CD4-positive, alpha-beta memory T cell (primary cell): ENCODE results near the gene NMU. TPM values are rescaled to one million over a fixed set of nuclear protein-coding genes. Genes with fewer than 3 reads are reported as not detected.

Source experiments
- CTCF ChIA-PET: fragments of 350-600 bp; sonication (Branson Sonifier 250); formaldehyde crosslinking; loops from one replicate; lab custom pipeline; 2021; ENCODE audit warnings: inconsistent platforms; ENCODE audit not compliant: partially characterized antibody; lab: Charles Lee
- POLR2A ChIA-PET: fragments of 350-600 bp; sonication (Branson Sonifier 250); formaldehyde crosslinking; loops from one replicate; lab custom pipeline; 2021; ENCODE audit not compliant: partially characterized antibody; lab: Charles Lee
- DNase-seq, 5 donors: peaks; one replicate each; pipeline versions ENCODE4 v3.0.0 to v3.0.0-alpha.2; 2020 to 2022; ENCODE audit warnings: mixed read lengths in 1 of 5
- H3K27ac ChIP-seq: one replicate; pipeline ENCODE4 v1.7.0; 2013; ENCODE audit warnings: low read depth, low read length
- H3K27me3 ChIP-seq: 2 replicates; pipeline ENCODE4 v1.7.0; 2013; ENCODE audit warnings: mild to moderate bottlenecking, low read length, moderate library complexity; ENCODE audit not compliant: insufficient read depth
- H3K36me3 ChIP-seq: 2 replicates; pipeline ENCODE4 v1.7.0; 2013; ENCODE audit warnings: mild to moderate bottlenecking, low read length, moderate library complexity; ENCODE audit not compliant: insufficient read depth
- H3K4me1 ChIP-seq: 2 replicates; pipeline ENCODE4 v1.7.0; 2013; ENCODE audit warnings: mild to moderate bottlenecking, low read length, moderate library complexity; ENCODE audit not compliant: insufficient read depth
- H3K4me3 ChIP-seq, 2 donors: one replicate each; pipeline ENCODE4 v1.7.0; 2013; ENCODE audit warnings: low read length in 2 of 2, mild to moderate bottlenecking in 1 of 2
- H3K9me3 ChIP-seq, 2 donors: one replicate each; pipeline ENCODE4 v1.7.0; 2013; ENCODE audit warnings: low read length in 2 of 2, control low read depth in 1 of 2; ENCODE audit not compliant: control insufficient read depth in 1 of 2
- H3K27ac Mint-ChIP-seq, 7 donors: one replicate each; pipeline ENCODE4 v1.8.0; 2020 to 2021; ENCODE audit warnings: mixed read lengths in 7 of 7, mild to moderate bottlenecking in 6 of 7, inconsistent platforms in 3 of 7, moderate library complexity in 3 of 7
- H3K27me3 Mint-ChIP-seq, 2 donors: one replicate each; pipeline ENCODE4 v1.8.0; 2020 to 2021; ENCODE audit warnings: mixed read lengths in 2 of 2
- H3K36me3 Mint-ChIP-seq, 2 donors: one replicate each; pipeline ENCODE4 v1.8.0; 2020 to 2021; ENCODE audit warnings: mixed read lengths in 2 of 2, inconsistent platforms in 1 of 2, mild to moderate bottlenecking in 1 of 2
- H3K4me1 Mint-ChIP-seq, 4 donors: one replicate each; pipeline ENCODE4 v1.8.0; 2020 to 2021; ENCODE audit warnings: mixed read lengths in 4 of 4, mild to moderate bottlenecking in 1 of 4
- H3K4me3 Mint-ChIP-seq, 8 donors: one replicate each; pipeline ENCODE4 v1.8.0; 2020 to 2021; ENCODE audit warnings: mixed read lengths in 8 of 8, mild to moderate bottlenecking in 7 of 8, moderate library complexity in 6 of 8, inconsistent platforms in 3 of 8
- H3K9me3 Mint-ChIP-seq, 8 donors: one replicate each; pipeline ENCODE4 v1.8.0; 2020 to 2021; ENCODE audit warnings: mixed read lengths in 8 of 8, mild to moderate bottlenecking in 5 of 8, inconsistent platforms in 3 of 8, moderate library complexity in 1 of 8
- intact Hi-C: fragments of 100-400 bp; cut with micrococcal nuclease; formaldehyde crosslinking; loops from one replicate; pipeline ENCODE4 v1.15.1; 2023
- polyA plus RNA-seq, 2 donors: library from polyadenylated mRNA; unstranded; fragments of 300-500 nt; fragmentation: Illumina TruSeq; gene quantifications; one replicate each; pipeline ENCODE4 v1.2.3, GENCODE V29; 2021
- total RNA-seq, 2 experiments: library from RNA; stranded (reverse); gene quantifications; one replicate each; pipeline ENCODE4 v1.2.3, GENCODE V29; 2021

NMU gene
- total and polyA plus RNA-seq, 4 experiments from 2014 or later = 0.49 to 6.7 TPM; not detected in 2

DNA sequence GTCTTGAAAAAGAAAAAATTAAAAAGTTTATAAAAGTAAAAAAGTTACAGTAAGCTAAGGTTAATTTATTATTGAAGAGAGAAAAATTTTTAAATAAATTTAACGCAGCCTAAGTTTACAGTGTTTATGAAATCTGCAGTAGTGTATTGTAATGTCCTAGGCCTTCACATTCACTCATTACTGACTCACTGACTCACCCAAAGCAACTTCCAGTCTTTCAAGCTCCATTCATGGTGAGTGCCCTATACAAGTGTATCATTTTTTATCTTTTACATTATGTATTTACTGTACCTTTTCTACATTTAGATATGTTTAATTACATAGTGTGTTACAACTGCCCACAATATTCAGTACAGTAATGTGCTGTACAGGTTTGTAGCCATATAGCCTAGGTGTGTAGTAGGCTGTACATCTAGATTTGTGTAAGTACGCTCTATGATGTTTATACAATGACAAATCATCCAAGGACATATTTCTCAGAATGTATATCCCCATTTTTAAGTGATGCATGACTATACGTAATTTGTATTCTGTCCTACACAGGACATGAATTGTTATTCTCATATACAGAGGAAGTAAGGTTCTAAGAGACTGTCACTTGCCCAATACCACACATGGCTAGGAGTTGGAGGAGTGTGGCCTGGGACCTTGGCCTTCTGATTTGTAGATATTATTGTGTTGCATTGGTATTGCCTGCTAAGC lies 24.6 kb downstream of the NMU start:
- Histone ChIP-seq H3K36me3 (no peaks in the 10 kb centered on the region), H3K27me3 (no peaks in the 10 kb centered on the region), H3K4me3 (no peak overlapping the region), H3K4me1 (peaks cover 6% of the 10 kb centered on the region), H3K27ac (no peak overlapping the region), H3K9me3 (no peaks in the 10 kb centered on the region)
- Mint-ChIP-seq H3K36me3 (no peaks in the 10 kb centered on the region), H3K4me3 (no peak overlapping the region), H3K4me1 (peaks cover 4 to 12% (median 8%) of the 10 kb centered on the region in 4 donors), H3K27ac (peak overlapping the region in 2 of 7 donors; percentile 26 to 73), H3K27me3 (peaks cover 0 to 2% of the 10 kb centered on the region in 2 donors), H3K9me3 (no peaks in the 10 kb centered on the region)
- intact Hi-C loops = no loop called here
- ChIA-PET CTCF (no interaction called here), POLR2A (no interaction called here)
- no peak for DNase-seq

DNA sequence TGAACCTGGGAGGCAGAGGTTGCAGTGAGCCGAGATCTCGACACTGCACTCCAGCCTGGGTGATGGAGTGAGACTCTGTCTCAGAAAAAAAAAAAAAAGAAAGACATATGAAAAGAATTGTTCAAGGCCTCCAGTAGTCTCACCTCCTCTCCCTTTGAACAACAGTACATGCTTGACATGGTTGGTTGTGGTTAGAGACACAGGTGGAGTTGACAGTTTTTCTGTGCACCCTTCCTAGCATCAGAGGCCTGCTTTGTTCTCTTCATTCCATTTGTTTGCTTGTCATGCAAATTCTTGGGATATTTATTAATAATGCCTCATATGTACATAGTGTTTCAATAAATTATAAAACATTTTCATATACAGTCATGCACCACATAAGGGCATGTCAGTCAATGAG lies 25.7 kb downstream of the NMU start:
- no peak for DNase-seq
- H3K4me1 ChIP-seq = peaks cover 6% of the 10 kb centered on the region
- no peak overlapping the region for H3K4me3 Mint-ChIP-seq
- no peak overlapping the region for H3K27ac ChIP-seq
- H3K36me3 Mint-ChIP-seq = no peaks in the 10 kb centered on the region
- ChIA-PET CTCF (no interaction called here), POLR2A (no interaction called here)
- no peaks in the 10 kb centered on the region for H3K9me3 ChIP-seq
- no peak overlapping the region for H3K4me3 ChIP-seq
- no peaks in the 10 kb centered on the region for H3K27me3 Mint-ChIP-seq
- intact Hi-C loops = no loop called here
- H3K9me3 Mint-ChIP-seq = no peaks in the 10 kb centered on the region
- no peaks in the 10 kb centered on the region for H3K27me3 ChIP-seq
- H3K4me1 Mint-ChIP-seq = peaks cover 4 to 12% (median 8%) of the 10 kb centered on the region in 4 donors
- peak overlapping the region in 1 of 7 donors; percentile 24 for H3K27ac Mint-ChIP-seq
- no peaks in the 10 kb centered on the region for H3K36me3 ChIP-seq

DNA sequence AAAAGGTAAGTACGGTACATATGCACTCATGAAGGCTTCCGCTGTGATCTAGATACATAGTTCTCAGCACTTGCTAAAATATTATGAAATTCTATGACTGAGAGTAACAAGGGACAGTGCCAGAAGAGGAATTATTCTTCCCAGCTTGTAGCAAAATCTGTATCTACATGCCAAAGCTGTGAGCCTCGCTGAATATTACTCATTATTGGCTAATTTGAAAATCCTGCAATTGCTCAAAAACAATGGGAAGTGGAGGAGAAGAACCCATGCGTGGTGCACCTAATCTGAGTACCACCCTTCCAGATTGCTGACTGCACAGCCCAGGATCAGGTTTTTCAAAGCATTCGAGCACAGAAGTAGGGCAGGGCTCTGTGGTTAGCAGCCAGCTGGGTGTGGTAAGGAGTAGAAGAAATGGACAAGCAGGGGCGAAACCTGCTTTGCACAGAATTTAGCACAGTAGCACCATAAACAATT lies 26.7 kb downstream of the NMU start:
- POLR2A ChIA-PET = interaction anchor here (0.6 kb wide), 1 partner anchor 163 kb away, joined by 5 read pairs; no protein-coding TSS in a partner anchor
- peak in 3 of 5 donors; percentile 6 to 11 (median 8) for DNase-seq
- Mint-ChIP-seq H3K4me3 (peak overlapping the region in 7 of 8 donors; percentile 1 to 84 (median 35)), H3K4me1 (peaks cover 4 to 12% (median 8%) of the 10 kb centered on the region in 4 donors), H3K36me3 (no peaks in the 10 kb centered on the region), H3K9me3 (no peaks in the 10 kb centered on the region), H3K27me3 (peaks cover 0 to 5% of the 10 kb centered on the region in 2 donors), H3K27ac (peak overlapping the region in 4 of 7 donors; percentile 25 to 68 (median 46))
- Histone ChIP-seq H3K36me3 (no peaks in the 10 kb centered on the region), H3K4me1 (peaks cover 6% of the 10 kb centered on the region), H3K4me3 (no peak overlapping the region), H3K27ac (no peak overlapping the region), H3K9me3 (no peaks in the 10 kb centered on the region), H3K27me3 (no peaks in the 10 kb centered on the region)
- intact Hi-C loops = no loop called here
- CTCF ChIA-PET = no interaction called here

DNA sequence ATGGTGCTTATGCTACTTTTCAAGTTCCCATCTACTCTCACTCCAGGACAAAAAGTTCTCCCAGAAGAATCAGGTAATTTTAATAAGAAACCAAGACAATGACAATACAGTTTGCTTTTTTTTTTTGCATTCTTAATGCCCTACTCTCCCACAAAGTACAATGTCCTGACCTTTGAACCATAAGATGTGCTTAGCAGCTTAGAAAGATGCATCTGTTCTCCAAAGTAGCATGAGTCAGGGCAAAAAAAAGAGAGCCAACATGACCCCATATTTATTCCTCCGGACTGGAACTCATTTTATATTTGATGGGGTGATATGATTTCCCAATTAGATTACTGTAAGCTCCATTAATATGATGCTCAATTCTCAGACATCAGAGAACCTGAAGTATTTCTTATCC lies 27.5 kb downstream of the NMU start:
- intact Hi-C loops = no loop called here

DNA sequence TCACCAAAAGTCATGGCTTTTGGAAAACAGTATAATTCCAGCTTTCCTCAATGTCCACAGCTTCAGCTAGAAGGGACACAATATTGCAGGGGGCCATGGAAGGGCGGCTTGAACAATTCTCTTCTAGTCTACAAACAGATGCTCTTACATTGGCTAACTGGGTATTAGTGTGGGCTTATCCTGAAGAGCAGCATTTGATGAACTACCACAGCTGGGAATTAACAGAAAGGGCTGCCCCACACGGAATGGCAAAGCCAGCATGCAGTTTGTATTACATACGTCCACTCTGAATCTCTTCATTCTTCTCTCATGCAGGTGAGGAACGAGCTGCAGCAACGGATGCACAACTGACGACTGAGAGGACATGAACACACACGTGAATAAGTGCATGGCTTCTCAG lies 31.1 kb downstream of the NMU start:
- peaks cover 3 to 12% (median 7%) of the 10 kb centered on the region in 4 donors for H3K4me1 Mint-ChIP-seq
- CTCF ChIA-PET = no interaction called here
- H3K36me3 Mint-ChIP-seq = no peaks in the 10 kb centered on the region
- no peaks in the 10 kb centered on the region for H3K9me3 ChIP-seq
- POLR2A ChIA-PET = no interaction called here
- no peak overlapping the region for H3K27ac ChIP-seq
- H3K9me3 Mint-ChIP-seq = no peaks in the 10 kb centered on the region
- DNase-seq = no peak
- H3K4me3 Mint-ChIP-seq = no peak overlapping the region
- H3K4me3 ChIP-seq = no peak overlapping the region
- peaks cover 0 to 5% of the 10 kb centered on the region in 2 donors for H3K27me3 Mint-ChIP-seq
- intact Hi-C loops = no loop called here
- no peaks in the 10 kb centered on the region for H3K27me3 ChIP-seq
- no peak overlapping the region for H3K27ac Mint-ChIP-seq
- no peaks in the 10 kb centered on the region for H3K36me3 ChIP-seq
- H3K4me1 ChIP-seq = peaks cover 6% of the 10 kb centered on the region

More for the DNA sequence above, 27.5 kb downstream of the NMU start:
- CTCF ChIA-PET = no interaction called here
- H3K4me1 ChIP-seq = peaks cover 6% of the 10 kb centered on the region
- DNase-seq = no peak
- H3K36me3 ChIP-seq = no peaks in the 10 kb centered on the region
- H3K4me3 ChIP-seq = no peak overlapping the region
- H3K27ac Mint-ChIP-seq = no peak overlapping the region
- POLR2A ChIA-PET = no interaction called here
- H3K4me1 Mint-ChIP-seq = peaks cover 4 to 12% (median 8%) of the 10 kb centered on the region in 4 donors
- H3K9me3 ChIP-seq = no peaks in the 10 kb centered on the region
- no peaks in the 10 kb centered on the region for H3K36me3 Mint-ChIP-seq
- peaks cover 0 to 5% of the 10 kb centered on the region in 2 donors for H3K27me3 Mint-ChIP-seq
- H3K27me3 ChIP-seq = no peaks in the 10 kb centered on the region
- no peak overlapping the region for H3K4me3 Mint-ChIP-seq
- H3K9me3 Mint-ChIP-seq = no peaks in the 10 kb centered on the region
- H3K27ac ChIP-seq = no peak overlapping the region

DNA sequence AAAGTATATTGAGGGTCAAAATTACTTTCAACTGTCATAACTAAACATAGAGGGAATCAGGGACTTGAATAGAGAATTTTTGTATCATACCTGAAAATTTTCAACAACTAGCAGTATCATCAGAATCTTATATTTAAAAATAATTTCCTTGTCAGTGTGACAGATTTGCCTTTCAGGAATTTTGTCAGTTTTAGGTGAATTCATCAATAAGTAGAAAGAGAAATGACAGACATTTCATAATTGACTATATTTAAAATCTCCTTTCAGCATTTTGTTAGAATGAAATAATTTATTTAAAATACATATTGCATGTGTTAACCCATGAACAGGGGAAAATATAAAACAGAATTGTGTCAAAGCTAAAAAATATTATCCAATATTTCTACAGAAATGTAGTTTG lies 35.5 kb downstream of the NMU start:
- Histone ChIP-seq H3K4me3 (no peak overlapping the region), H3K36me3 (no peaks in the 10 kb centered on the region), H3K27ac (no peak overlapping the region), H3K9me3 (no peaks in the 10 kb centered on the region), H3K4me1 (no peaks in the 10 kb centered on the region), H3K27me3 (no peaks in the 10 kb centered on the region)
- ChIA-PET CTCF (no interaction called here), POLR2A (no interaction called here)
- H3K4me1 Mint-ChIP-seq = no peaks in the 10 kb centered on the region
- H3K27ac Mint-ChIP-seq = no peak overlapping the region
- no peak for DNase-seq
- H3K27me3 Mint-ChIP-seq = peaks cover 0 to 5% of the 10 kb centered on the region in 2 donors
- H3K4me3 Mint-ChIP-seq = no peak overlapping the region
- intact Hi-C loops = no loop called here
- H3K36me3 Mint-ChIP-seq = no peaks in the 10 kb centered on the region
- peaks cover 0 to 11% (median 1%) of the 10 kb centered on the region in 8 donors for H3K9me3 Mint-ChIP-seq

DNA sequence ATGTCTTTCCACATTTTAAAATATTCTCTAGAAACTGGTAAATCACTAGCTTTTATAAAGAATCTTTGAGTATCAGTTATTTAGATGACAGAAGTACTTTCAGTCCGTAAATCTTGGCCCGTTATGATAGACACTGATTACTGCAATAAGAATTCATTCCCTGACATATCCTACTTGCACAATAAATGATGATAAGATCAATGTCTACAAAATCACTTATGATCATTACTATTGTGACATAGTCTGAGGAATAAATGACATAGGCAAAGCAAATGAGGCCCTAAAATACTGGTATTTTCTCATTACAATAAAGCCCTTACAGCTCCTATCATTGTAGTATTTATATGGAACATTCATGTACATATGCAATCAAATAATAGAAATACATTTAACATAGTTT lies 37.5 kb downstream of the NMU start:
- H3K4me1 Mint-ChIP-seq = no peaks in the 10 kb centered on the region
- ChIA-PET POLR2A (no interaction called here), CTCF (no interaction called here)
- no peak overlapping the region for H3K27ac ChIP-seq
- intact Hi-C loops = no loop called here
- H3K27me3 Mint-ChIP-seq = no peaks in the 10 kb centered on the region
- H3K9me3 ChIP-seq = no peaks in the 10 kb centered on the region
- H3K4me1 ChIP-seq = no peaks in the 10 kb centered on the region
- H3K4me3 Mint-ChIP-seq = no peak overlapping the region
- H3K9me3 Mint-ChIP-seq = peaks cover 0 to 11% (median 1%) of the 10 kb centered on the region in 8 donors
- DNase-seq = no peak
- no peak overlapping the region for H3K27ac Mint-ChIP-seq
- no peaks in the 10 kb centered on the region for H3K27me3 ChIP-seq
- H3K36me3 Mint-ChIP-seq = no peaks in the 10 kb centered on the region
- H3K4me3 ChIP-seq = no peak overlapping the region
- H3K36me3 ChIP-seq = no peaks in the 10 kb centered on the region
